Right lobe of liver (tissue), 4 donors: ENCODE measurements around the gene CRISP2.
"Not testable (repeated sequence)": the region's sequence is repeated elsewhere in the genome, so short reads cannot be mapped to it uniquely, and the experiment has no call there.

Experiments
- POLR2A ChIP-seq: fragments of 450-650 bp; IDR thresholded peaks from one replicate; pipeline ENCODE4 v1.6.1; 2017; ENCODE audit warnings: antibody characterized with exemption, mild to moderate bottlenecking
- TF ChIP-seq, protein P1 (sequence below), 4 donors: fragments of 200-600 bp in 3 of 4; fragments of 450-650 bp in 1 of 4; IDR thresholded peaks; one replicate each; pipeline versions ENCODE4 v1.5.1 to v1.8.0; 2016 to 2022; ENCODE audit warnings: antibody characterized with exemption in 4 of 4, mild to moderate bottlenecking in 2 of 4
- donor health status: DM: no; HTN: no; CAD: no.
- donor health status: DM: no; HTN: no; CAD: no.
- donor health status: DM: no; HTN: yes; CAD: no.

DNA sequence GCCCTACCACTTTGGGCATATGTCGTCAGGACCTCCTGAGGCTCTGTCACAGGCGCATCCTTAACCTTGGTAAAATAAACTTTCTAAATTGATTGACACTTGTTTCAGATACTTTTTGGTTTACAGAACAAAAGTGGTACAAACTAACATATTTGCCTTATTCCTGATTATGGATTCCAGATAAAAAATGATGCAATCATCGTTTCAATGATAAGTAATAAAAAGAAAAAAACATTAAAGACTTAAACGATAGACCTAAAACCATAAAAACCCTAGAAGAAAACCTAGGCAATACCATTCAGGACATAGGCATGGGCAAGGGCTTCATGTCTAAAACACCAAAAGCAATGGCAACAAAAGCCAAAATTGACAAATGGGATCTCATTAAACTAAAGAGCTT, 10.6 kb upstream of the CRISP2 start:
- not testable (repeated sequence) for TF ChIP-seq POLR2A
- TF ChIP-seq, protein P1, sequence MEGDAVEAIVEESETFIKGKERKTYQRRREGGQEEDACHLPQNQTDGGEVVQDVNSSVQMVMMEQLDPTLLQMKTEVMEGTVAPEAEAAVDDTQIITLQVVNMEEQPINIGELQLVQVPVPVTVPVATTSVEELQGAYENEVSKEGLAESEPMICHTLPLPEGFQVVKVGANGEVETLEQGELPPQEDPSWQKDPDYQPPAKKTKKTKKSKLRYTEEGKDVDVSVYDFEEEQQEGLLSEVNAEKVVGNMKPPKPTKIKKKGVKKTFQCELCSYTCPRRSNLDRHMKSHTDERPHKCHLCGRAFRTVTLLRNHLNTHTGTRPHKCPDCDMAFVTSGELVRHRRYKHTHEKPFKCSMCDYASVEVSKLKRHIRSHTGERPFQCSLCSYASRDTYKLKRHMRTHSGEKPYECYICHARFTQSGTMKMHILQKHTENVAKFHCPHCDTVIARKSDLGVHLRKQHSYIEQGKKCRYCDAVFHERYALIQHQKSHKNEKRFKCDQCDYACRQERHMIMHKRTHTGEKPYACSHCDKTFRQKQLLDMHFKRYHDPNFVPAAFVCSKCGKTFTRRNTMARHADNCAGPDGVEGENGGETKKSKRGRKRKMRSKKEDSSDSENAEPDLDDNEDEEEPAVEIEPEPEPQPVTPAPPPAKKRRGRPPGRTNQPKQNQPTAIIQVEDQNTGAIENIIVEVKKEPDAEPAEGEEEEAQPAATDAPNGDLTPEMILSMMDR (IDR thresholded peaks at IDR 0.05) = not testable (repeated sequence)
